Stimulated activated naive CD8-positive, alpha-beta T cell treated with anti-CD3 and anti-CD28 coated beads, Interleukin-15, amount 100 ng/mL, for 72 hours (primary cell): ENCODE results near the gene VSIG10L2.
"Not testable (repeated sequence)": the region's sequence is repeated elsewhere in the genome, so short reads cannot be mapped to it uniquely, and the experiment has no call there.

Experiments
- ATAC-seq: fragments of 150-1000 bp; cut with Tn5 transposase; 2 replicates; pipeline ENCODE4 v1.10.0; 2021; ENCODE audit warnings: mild to moderate bottlenecking, moderate library complexity
- DNase-seq, 2 donors: peaks; one replicate each; pipeline ENCODE4 v3.0.0; 2021 to 2022
- H3K27ac Mint-ChIP-seq, 2 donors: one replicate each; pipeline ENCODE4 v1.8.0; 2022; ENCODE audit warnings: mild to moderate bottlenecking in 2 of 2, mixed read lengths in 2 of 2, moderate library complexity in 2 of 2
- H3K27me3 Mint-ChIP-seq: one replicate; pipeline ENCODE4 v1.8.0; 2022; ENCODE audit warnings: mixed read lengths
- H3K4me1 Mint-ChIP-seq: one replicate; pipeline ENCODE4 v1.8.0; 2022; ENCODE audit warnings: mild to moderate bottlenecking, mixed read lengths
- H3K4me3 Mint-ChIP-seq, 2 donors: one replicate each; pipeline ENCODE4 v1.8.0; 2022; ENCODE audit warnings: mild to moderate bottlenecking in 2 of 2, mixed read lengths in 2 of 2, moderate library complexity in 1 of 2
- H3K9me3 Mint-ChIP-seq, 2 donors: one replicate each; pipeline ENCODE4 v1.8.0; 2022; ENCODE audit warnings: mixed read lengths in 2 of 2

The VSIG10L2 gene

GRCh38 chr11:125945797-125946520, at the start of gene VSIG10L2:
Gene VSIG10L2, plus strand, starts transcription at chr11:125946044. Its CDS starts 12 bp downstream, at chr11:125946056.
- no peaks in the 10 kb centered on the region for H3K9me3 Mint-ChIP-seq
- H3K4me3 Mint-ChIP-seq = no peak within 1 kb of the TSS
- DNase-seq (no peak), ATAC-seq (no peak)
- peaks cover 8% of the 10 kb centered on the region for H3K27me3 Mint-ChIP-seq
- no peak within 1 kb of the TSS for H3K27ac Mint-ChIP-seq
- peaks cover 7% of the 10 kb centered on the region for H3K4me1 Mint-ChIP-seq

GRCh38 chr11:125901872-125902271, 44.0 kb upstream of the VSIG10L2 start:
- Mint-ChIP-seq H3K9me3 (no peaks in the 10 kb centered on the region), H3K27ac (no peak overlapping the region), H3K4me1 (peaks cover 36% of the 10 kb centered on the region), H3K27me3 (peaks cover 24% of the 10 kb centered on the region), H3K4me3 (peak overlapping the region; percentile 95 to 97)
- DNase-seq (no peak), ATAC-seq (no peak)

- Mint-ChIP-seq H3K27ac (peak overlapping the region; percentile 93 to 95), H3K4me3 (peak overlapping the region; percentile 95 to 97), H3K27me3 (peaks cover 24% of the 10 kb centered on the region), H3K9me3 (no peaks in the 10 kb centered on the region), H3K4me1 (peaks cover 36% of the 10 kb centered on the region)
- DNase-seq = no peak
- ATAC-seq = no peak
Observed at GRCh38 chr11:125902277-125902926, 43.4 kb upstream of the VSIG10L2 start.

GRCh38 chr11:125902927-125903710, 42.7 kb upstream of the VSIG10L2 start, which contains the start of gene PUS3:
Gene PUS3, minus strand, starts transcription at chr11:125903206. Its CDS starts 6,922 bp downstream, at chr11:125896284.
- Mint-ChIP-seq H3K4me3 (peak within 1 kb of the TSS; percentile 95 to 97), H3K4me1 (peaks cover 36% of the 10 kb centered on the region), H3K27me3 (peaks cover 24% of the 10 kb centered on the region), H3K27ac (peak within 1 kb of the TSS; percentile 93 to 95), H3K9me3 (no peaks in the 10 kb centered on the region)
- peak; percentile 78 to 87 for DNase-seq
- ATAC-seq = peak; percentile 91

- H3K27ac Mint-ChIP-seq = peak within 1 kb of the TSS; percentile 57 to 95
- peaks cover 24% of the 10 kb centered on the region for H3K27me3 Mint-ChIP-seq
- DNase-seq (peak; percentile 28 to 39), ATAC-seq (peak; percentile 57)
- peaks cover 36% of the 10 kb centered on the region for H3K4me1 Mint-ChIP-seq
- peak within 1 kb of the TSS; percentile 95 to 97 for H3K4me3 Mint-ChIP-seq
- H3K9me3 Mint-ChIP-seq = no peaks in the 10 kb centered on the region
Observed at GRCh38 chr11:125903711-125904659, 41.9 kb upstream of the VSIG10L2 start, which contains the start of gene DDX25. Gene DDX25, plus strand, starts transcription at chr11:125904508. Its CDS starts 10 bp downstream, at chr11:125904518.

- H3K4me1 Mint-ChIP-seq = peaks cover 30% of the 10 kb centered on the region
- peak overlapping the region; percentile 78 to 95 for H3K4me3 Mint-ChIP-seq
- no peak overlapping the region for H3K27ac Mint-ChIP-seq
- ATAC-seq (no peak), DNase-seq (no peak)
- H3K9me3 Mint-ChIP-seq = no peaks in the 10 kb centered on the region
- peaks cover 24% of the 10 kb centered on the region for H3K27me3 Mint-ChIP-seq
Observed at GRCh38 chr11:125904678-125905077, 41.2 kb upstream of the VSIG10L2 start.

GRCh38 chr11:125910226-125910849, 35.5 kb upstream of the VSIG10L2 start:
- H3K4me1 Mint-ChIP-seq = no peaks in the 10 kb centered on the region
- no peak overlapping the region for H3K4me3 Mint-ChIP-seq
- no peaks in the 10 kb centered on the region for H3K9me3 Mint-ChIP-seq
- no peak overlapping the region for H3K27ac Mint-ChIP-seq
- peaks cover 7% of the 10 kb centered on the region for H3K27me3 Mint-ChIP-seq
- no peak for ATAC-seq
- DNase-seq = no peak

- DNase-seq, H3K9me3 Mint-ChIP-seq, H3K27ac Mint-ChIP-seq, H3K4me3 Mint-ChIP-seq, H3K4me1 Mint-ChIP-seq, ATAC-seq: not testable (repeated sequence)
- H3K27me3 Mint-ChIP-seq = peaks cover 15% of the 10 kb centered on the region
Observed at GRCh38 chr11:125914601-125915000, 31.2 kb upstream of the VSIG10L2 start.

- H3K27ac Mint-ChIP-seq = no peak overlapping the region
- H3K4me3 Mint-ChIP-seq = no peak overlapping the region
- H3K27me3 Mint-ChIP-seq = peaks cover 15% of the 10 kb centered on the region
- DNase-seq (no peak), ATAC-seq (no peak)
- no peaks in the 10 kb centered on the region for H3K9me3 Mint-ChIP-seq
- H3K4me1 Mint-ChIP-seq = no peaks in the 10 kb centered on the region
Observed at GRCh38 chr11:125916683-125917347, 29.0 kb upstream of the VSIG10L2 start.

GRCh38 chr11:125918140-125918840, 27.6 kb upstream of the VSIG10L2 start:
- Mint-ChIP-seq H3K9me3 (no peaks in the 10 kb centered on the region), H3K4me3 (no peak overlapping the region), H3K27me3 (peaks cover 15% of the 10 kb centered on the region), H3K4me1 (no peaks in the 10 kb centered on the region), H3K27ac (no peak overlapping the region)
- ATAC-seq (no peak), DNase-seq (no peak)

- Mint-ChIP-seq H3K4me1 (no peaks in the 10 kb centered on the region), H3K9me3 (no peaks in the 10 kb centered on the region), H3K27ac (no peak overlapping the region), H3K4me3 (no peak overlapping the region), H3K27me3 (peaks cover 9% of the 10 kb centered on the region)
- no peak for DNase-seq
- no peak for ATAC-seq
Observed at GRCh38 chr11:125921042-125921441, 24.8 kb upstream of the VSIG10L2 start.

- H3K27ac Mint-ChIP-seq = no peak overlapping the region
- no peaks in the 10 kb centered on the region for H3K9me3 Mint-ChIP-seq
- no peak for ATAC-seq
- peaks cover 8% of the 10 kb centered on the region for H3K27me3 Mint-ChIP-seq
- H3K4me3 Mint-ChIP-seq = no peak overlapping the region
- no peaks in the 10 kb centered on the region for H3K4me1 Mint-ChIP-seq
- DNase-seq = no peak
Observed at GRCh38 chr11:125922156-125922555, 23.7 kb upstream of the VSIG10L2 start.

GRCh38 chr11:125923012-125923579, 22.7 kb upstream of the VSIG10L2 start:
- peak; percentile 54 to 61 for DNase-seq
- Mint-ChIP-seq H3K27me3 (peaks cover 10% of the 10 kb centered on the region), H3K27ac (no peak overlapping the region), H3K4me3 (no peak overlapping the region), H3K4me1 (no peaks in the 10 kb centered on the region), H3K9me3 (no peaks in the 10 kb centered on the region)
- ATAC-seq = peak; percentile 80
